ENCODE results near the gene ZDHHC6.

ZDHHC6 gene

DNA sequence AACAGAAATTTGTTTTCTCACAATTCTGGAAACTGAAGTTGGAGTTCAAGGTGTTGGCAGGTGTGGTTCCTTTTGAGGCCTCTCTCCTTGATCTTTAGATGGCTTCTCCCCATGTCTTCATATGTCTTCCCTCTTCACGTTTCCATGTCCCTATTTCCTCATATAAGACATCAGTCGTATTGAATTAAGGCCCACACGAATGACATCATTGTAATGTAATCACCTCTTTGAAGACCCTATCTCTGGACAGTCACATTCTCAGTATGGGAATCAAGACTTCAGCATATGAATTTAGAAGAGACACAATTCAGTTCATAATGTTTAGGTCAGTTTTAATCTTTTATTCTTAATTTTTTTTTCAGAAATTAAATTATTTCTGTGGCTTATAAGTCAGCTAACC is 20.1 kb upstream of the ZDHHC6 start:
- TF ChIP-seq POLR2AphosphoS5 (IDR thresholded peaks at IDR 0.05; ENCODE audit: low read depth, low read length): no peak
- TF ChIP-seq FOXP2 (optimal IDR thresholded peaks at IDR 0.05; ENCODE audit: borderline replicate concordance, extremely low read depth, extremely low read length, insufficient read depth): no peak
- TF ChIP-seq, protein P1, sequence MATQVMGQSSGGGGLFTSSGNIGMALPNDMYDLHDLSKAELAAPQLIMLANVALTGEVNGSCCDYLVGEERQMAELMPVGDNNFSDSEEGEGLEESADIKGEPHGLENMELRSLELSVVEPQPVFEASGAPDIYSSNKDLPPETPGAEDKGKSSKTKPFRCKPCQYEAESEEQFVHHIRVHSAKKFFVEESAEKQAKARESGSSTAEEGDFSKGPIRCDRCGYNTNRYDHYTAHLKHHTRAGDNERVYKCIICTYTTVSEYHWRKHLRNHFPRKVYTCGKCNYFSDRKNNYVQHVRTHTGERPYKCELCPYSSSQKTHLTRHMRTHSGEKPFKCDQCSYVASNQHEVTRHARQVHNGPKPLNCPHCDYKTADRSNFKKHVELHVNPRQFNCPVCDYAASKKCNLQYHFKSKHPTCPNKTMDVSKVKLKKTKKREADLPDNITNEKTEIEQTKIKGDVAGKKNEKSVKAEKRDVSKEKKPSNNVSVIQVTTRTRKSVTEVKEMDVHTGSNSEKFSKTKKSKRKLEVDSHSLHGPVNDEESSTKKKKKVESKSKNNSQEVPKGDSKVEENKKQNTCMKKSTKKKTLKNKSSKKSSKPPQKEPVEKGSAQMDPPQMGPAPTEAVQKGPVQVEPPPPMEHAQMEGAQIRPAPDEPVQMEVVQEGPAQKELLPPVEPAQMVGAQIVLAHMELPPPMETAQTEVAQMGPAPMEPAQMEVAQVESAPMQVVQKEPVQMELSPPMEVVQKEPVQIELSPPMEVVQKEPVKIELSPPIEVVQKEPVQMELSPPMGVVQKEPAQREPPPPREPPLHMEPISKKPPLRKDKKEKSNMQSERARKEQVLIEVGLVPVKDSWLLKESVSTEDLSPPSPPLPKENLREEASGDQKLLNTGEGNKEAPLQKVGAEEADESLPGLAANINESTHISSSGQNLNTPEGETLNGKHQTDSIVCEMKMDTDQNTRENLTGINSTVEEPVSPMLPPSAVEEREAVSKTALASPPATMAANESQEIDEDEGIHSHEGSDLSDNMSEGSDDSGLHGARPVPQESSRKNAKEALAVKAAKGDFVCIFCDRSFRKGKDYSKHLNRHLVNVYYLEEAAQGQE (IDR thresholded peaks at IDR 0.05; ENCODE audit: insufficient read depth in 1 of 2, low read depth in 2 of 2, low read length in 2 of 2): no peak

DNA sequence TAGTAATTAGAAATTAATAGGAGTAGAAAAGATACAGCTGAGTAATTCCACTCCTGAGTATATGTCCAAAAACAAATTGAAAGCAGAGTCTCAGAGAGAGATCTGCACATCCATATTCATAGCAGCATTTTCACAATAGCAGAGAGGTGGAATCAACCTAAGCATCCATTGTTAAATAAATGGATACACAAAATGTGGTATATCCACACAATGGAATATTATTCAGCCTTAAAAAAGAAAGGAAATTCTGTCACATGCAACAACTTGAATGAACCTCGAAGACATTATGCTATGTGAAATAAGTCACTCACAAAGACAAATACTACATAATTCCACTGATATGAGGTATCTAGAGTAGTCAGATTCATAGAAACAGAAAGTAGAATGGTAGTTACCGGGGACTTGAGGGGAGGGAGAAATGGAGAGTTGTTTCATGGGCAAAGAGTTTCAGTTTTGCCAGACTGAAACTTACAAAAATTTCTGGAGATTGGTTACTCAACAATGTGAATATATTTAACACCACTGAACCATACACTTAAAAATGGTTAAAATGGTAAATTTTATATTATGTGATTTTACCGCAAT is 18.7 kb upstream of the ZDHHC6 start:
- no peak for TF ChIP-seq SIN3A (IDR thresholded peaks at IDR 0.05; ENCODE audit: borderline replicate concordance, insufficient read depth, low read length)
- TF ChIP-seq TAF1 (IDR thresholded peaks at IDR 0.05; ENCODE audit: borderline replicate concordance, insufficient read depth, low read length): no peak
- TF ChIP-seq POLR2AphosphoS5 (IDR thresholded peaks at IDR 0.05; ENCODE audit: low read depth, low read length): no peak
- no peak for TF ChIP-seq FOXP2 (optimal IDR thresholded peaks at IDR 0.05; ENCODE audit: borderline replicate concordance, extremely low read depth, extremely low read length, insufficient read depth)
- TF ChIP-seq, protein P1 (IDR thresholded peaks at IDR 0.05; ENCODE audit: insufficient read depth in 1 of 2, low read depth in 2 of 2, low read length in 2 of 2): no peak

DNA sequence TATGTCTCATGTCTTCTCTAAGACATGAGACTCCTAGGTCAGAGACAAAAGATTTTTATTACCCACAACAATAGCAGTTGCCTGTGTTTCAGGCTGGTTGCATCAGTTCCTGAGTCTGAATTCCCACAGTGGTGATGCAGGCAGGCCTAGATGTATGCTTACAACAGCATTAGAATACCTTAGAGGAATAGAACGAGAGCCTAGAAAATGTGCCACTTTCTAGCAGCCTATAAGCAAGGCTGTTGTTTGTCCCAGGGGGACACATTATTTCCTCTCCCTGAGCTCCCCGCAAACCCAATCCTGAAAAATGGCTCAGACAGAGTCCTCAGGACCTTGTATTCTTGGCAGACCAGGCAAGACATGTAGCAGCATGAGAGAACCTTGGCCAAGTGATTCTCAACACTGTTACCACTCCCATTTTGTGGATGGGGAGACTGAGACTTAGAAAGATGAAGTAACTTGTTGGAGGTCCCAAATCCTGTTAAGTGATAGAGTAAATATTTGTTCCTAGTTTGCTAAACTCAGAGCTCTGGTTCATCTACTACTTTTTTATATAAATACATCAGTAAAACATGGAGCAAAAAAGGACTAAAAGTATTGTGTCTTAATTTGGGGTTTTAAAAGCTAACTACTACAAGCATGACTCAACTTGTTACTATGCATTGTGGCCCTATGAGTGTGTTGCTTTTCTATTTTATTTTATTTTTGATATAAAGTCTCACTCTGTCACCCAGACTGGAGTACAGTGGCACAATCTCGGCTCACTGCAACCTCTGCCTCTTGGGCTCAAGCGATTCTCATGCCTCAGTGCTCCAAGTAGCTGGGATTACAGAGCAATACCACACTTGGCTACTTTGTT is 14.5 kb upstream of the ZDHHC6 start:
- TF ChIP-seq POLR2AphosphoS5 (IDR thresholded peaks at IDR 0.05; ENCODE audit: low read depth, low read length) (no peak), FOXP2 (optimal IDR thresholded peaks at IDR 0.05; ENCODE audit: borderline replicate concordance, extremely low read depth, extremely low read length, insufficient read depth) (no peak), SIN3A (IDR thresholded peaks at IDR 0.05; ENCODE audit: borderline replicate concordance, insufficient read depth, low read length) (no peak), TAF1 (IDR thresholded peaks at IDR 0.05; ENCODE audit: borderline replicate concordance, insufficient read depth, low read length) (no peak)
- TF ChIP-seq, protein P1 (IDR thresholded peaks at IDR 0.05; ENCODE audit: insufficient read depth in 1 of 2, low read depth in 2 of 2, low read length in 2 of 2): no peak

DNA sequence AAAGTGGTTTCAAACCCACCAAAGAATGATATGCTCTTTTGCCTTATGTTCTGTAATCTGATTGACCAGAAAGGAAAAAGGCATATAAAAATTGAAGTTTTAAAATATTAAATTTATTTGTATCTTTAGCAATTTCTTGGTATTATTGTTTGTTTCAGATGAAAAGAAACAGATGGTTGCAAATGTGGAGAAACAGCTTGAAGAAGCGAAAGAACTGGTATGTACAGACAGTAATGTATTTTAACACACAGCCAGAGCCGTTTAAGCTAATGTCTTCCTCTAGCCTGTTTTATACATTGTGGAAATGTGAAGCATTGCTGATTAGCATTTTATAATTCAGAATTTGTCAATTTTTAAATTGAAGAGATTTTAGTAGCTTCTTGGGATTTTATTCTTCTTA is 13.7 kb upstream of the ZDHHC6 start:
- TF ChIP-seq, protein P1 (IDR thresholded peaks at IDR 0.05; ENCODE audit: insufficient read depth in 1 of 2, low read depth in 2 of 2, low read length in 2 of 2): no peak
- TF ChIP-seq POLR2AphosphoS5 (IDR thresholded peaks at IDR 0.05; ENCODE audit: low read depth, low read length) (no peak), SIN3A (IDR thresholded peaks at IDR 0.05; ENCODE audit: borderline replicate concordance, insufficient read depth, low read length) (no peak), FOXP2 (optimal IDR thresholded peaks at IDR 0.05; ENCODE audit: borderline replicate concordance, extremely low read depth, extremely low read length, insufficient read depth) (no peak), TAF1 (IDR thresholded peaks at IDR 0.05; ENCODE audit: borderline replicate concordance, insufficient read depth, low read length) (no peak)
